Measurements from ENCODE around the gene KIF13A. TPM values are rescaled to one million over a fixed set of nuclear protein-coding genes. Genes with fewer than 3 reads are reported as not detected.
A peak's percentile ranks its signal among the peaks of the same experiment; 100 is the strongest.

The KIF13A gene
- total and polyA plus RNA-seq, 2 experiments from 2014 or later, result 39.1 to 96.9 TPM

DNA sequence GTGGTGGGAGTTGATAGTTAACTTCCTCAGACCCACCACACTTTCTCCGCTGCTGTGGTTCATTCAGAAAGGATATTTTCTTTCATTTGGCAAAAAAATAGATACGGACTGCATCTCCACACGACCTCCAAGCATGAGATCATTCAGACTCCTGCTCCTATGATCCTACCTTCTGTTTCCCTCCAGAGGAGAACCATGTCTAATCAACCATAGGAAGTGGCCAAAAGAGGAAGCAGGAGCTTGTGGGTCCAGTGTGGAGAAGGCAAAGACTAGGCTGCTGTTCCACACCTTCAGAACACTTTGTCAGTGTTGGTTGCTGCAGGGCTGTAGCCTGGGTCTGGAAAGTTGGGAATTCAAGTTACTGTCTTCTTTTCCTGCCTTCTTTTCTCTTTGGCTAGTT lies 10.6 kb upstream of the KIF13A start:
- no peak for DNase-seq (ENCODE audit: low read depth in 1 of 2, low spot score in 1 of 2)
- Histone ChIP-seq H3K9me3 (ENCODE audit: low read depth) (no peaks in the 10 kb centered on the region), H3K4me1 (ENCODE audit: low read depth) (no peaks in the 10 kb centered on the region), H3K36me3 (no peaks in the 10 kb centered on the region), H3K27me3 (no peaks in the 10 kb centered on the region), H3K4me3 (no peak overlapping the region), H3K27ac (no peak overlapping the region)
- TF ChIP-seq, protein P1, sequence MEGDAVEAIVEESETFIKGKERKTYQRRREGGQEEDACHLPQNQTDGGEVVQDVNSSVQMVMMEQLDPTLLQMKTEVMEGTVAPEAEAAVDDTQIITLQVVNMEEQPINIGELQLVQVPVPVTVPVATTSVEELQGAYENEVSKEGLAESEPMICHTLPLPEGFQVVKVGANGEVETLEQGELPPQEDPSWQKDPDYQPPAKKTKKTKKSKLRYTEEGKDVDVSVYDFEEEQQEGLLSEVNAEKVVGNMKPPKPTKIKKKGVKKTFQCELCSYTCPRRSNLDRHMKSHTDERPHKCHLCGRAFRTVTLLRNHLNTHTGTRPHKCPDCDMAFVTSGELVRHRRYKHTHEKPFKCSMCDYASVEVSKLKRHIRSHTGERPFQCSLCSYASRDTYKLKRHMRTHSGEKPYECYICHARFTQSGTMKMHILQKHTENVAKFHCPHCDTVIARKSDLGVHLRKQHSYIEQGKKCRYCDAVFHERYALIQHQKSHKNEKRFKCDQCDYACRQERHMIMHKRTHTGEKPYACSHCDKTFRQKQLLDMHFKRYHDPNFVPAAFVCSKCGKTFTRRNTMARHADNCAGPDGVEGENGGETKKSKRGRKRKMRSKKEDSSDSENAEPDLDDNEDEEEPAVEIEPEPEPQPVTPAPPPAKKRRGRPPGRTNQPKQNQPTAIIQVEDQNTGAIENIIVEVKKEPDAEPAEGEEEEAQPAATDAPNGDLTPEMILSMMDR (IDR thresholded peaks at IDR 0.05; ENCODE audit: low read depth, low read length), result no peak

DNA sequence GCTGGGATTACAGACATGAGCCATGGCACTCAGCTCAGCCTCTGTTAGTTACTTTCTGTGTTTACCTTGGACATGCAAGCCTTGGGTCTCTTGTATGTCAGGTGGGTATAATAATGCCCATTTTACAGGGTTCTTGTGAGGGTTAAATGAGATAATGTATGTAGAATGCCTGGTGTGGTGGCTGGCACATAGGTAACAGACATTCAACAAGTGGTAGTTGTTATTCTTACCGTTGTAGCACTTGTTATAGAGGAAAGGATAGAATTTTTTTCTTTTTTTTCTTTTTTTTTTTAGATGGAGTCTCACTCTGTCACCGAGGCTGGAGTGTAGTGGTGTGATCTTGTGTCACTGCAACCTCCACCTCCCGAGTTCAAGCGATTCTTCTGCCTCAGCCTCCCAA lies 8.0 kb upstream of the KIF13A start:
- Histone ChIP-seq H3K27me3 (no peaks in the 10 kb centered on the region), H3K36me3 (no peaks in the 10 kb centered on the region), H3K4me3 (no peak overlapping the region), H3K4me1 (ENCODE audit: low read depth) (no peaks in the 10 kb centered on the region), H3K27ac (no peak overlapping the region), H3K9me3 (ENCODE audit: low read depth) (no peaks in the 10 kb centered on the region)
- no peak for DNase-seq (ENCODE audit: low read depth in 1 of 2, low spot score in 1 of 2)
- TF ChIP-seq, protein P1 (IDR thresholded peaks at IDR 0.05; ENCODE audit: low read depth, low read length), result no peak

DNA sequence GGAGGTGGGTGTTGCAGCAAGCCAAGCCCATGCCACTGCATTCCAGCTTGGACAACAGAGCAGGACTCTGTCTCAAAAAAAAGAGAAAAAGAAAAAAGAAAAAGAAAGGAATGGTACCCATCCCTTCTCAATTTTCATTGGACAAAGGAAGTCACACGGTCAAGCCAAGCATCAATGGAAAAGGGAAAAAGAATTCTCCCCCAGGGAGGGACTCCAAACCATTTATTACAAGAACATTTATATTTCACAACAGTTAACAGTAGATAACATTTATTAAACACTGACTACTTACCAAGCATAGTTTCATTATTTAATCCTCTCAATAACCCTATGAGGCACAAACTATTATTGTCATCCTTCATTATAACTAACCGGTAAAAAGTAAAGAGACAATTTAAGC lies 6.6 kb upstream of the KIF13A start:
- Histone ChIP-seq H3K4me1 (ENCODE audit: low read depth) (no peaks in the 10 kb centered on the region), H3K9me3 (ENCODE audit: low read depth) (no peaks in the 10 kb centered on the region), H3K4me3 (no peak overlapping the region), H3K27ac (no peak overlapping the region), H3K27me3 (no peaks in the 10 kb centered on the region), H3K36me3 (no peaks in the 10 kb centered on the region)
- peak in 1 of 2 donors; percentile 55 for DNase-seq (ENCODE audit: low read depth in 1 of 2, low spot score in 1 of 2)
- TF ChIP-seq, protein P1 (IDR thresholded peaks at IDR 0.05; ENCODE audit: low read depth, low read length), result no peak

DNA sequence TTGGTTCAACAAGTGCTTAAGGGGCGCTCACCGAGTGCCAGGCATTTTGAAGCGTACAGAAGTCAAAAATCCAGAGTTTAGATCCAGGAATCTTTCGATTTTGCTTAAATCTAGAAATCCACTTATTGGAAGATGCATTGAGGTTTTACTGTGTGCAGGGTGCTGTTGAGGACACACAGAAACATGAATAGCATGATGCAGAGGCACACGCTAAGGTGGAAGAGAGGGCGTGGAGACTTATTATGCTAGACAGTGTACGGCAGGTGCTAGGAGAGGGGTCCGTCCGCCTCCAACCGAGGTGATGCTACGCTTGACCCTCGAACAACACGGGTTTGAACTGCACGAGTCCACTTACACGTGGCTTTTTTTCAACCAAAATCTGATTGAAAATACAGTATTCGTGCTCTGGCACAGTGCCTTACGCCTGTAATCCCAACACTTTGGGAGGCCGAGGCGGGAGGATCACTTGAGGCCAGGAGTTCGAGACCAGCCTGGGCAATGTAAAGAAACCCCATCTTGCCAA lies 1.0 kb upstream of the KIF13A start:
- TF ChIP-seq, protein P1 (IDR thresholded peaks at IDR 0.05; ENCODE audit: low read depth, low read length), result no peak
- H3K27me3 ChIP-seq, result no peaks in the 10 kb centered on the region
- peak overlapping the region; percentile 95 for H3K27ac ChIP-seq
- no peaks in the 10 kb centered on the region for H3K9me3 ChIP-seq (ENCODE audit: low read depth)
- H3K4me1 ChIP-seq (ENCODE audit: low read depth), result peaks cover 16% of the 10 kb centered on the region
- H3K36me3 ChIP-seq, result peaks cover 7% of the 10 kb centered on the region
- DNase-seq (ENCODE audit: low read depth in 1 of 2, low spot score in 1 of 2), result no peak
- H3K4me3 ChIP-seq, result peak overlapping the region; percentile 64

DNA sequence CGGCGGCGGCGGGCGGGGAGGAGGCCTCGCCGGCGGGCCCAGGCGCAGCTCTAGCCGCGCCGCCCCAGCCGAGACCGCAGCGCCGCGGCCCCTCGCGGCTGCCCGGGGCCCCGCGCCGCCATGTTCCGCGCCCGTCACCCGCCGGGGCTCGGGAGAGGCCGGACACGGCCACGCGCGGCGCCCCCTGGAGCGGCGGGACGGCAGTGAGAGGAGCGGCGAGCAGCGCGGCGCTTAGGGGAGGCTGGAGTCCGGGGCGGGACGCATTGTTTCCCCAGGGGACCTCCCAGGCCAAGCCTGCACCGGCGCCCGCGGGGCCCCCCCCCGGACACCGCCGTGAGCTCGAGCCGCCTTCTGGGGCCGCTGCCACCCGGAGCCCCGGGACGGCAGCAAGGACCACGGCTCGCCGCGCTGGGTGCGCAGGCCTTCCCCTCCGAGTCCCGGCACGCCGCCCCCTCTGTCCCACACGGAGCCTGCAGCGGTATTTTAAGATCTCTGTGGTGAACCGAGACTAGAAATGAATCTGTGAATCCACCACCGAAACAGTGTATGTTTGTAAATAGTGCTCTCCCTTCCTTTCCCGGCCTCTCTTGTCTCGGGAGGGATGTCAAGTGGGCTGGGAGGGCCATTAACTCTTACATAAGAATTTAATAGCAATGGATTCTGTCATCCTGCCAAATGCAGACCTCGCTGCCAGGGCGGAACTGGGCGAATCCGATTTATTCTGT lies 424 bp upstream of the KIF13A start:
- Histone ChIP-seq H3K36me3 (peaks cover 7% of the 10 kb centered on the region), H3K27me3 (no peaks in the 10 kb centered on the region), H3K4me1 (ENCODE audit: low read depth) (peaks cover 17% of the 10 kb centered on the region), H3K4me3 (peak overlapping the region; percentile 64), H3K27ac (peak overlapping the region; percentile 95), H3K9me3 (ENCODE audit: low read depth) (no peaks in the 10 kb centered on the region)
- DNase-seq (ENCODE audit: low read depth in 1 of 2, low spot score in 1 of 2), result peak; percentile 73 to 76
- TF ChIP-seq, protein P1 (IDR thresholded peaks at IDR 0.05; ENCODE audit: low read depth, low read length), result no peak
